HG03064 (cell line): ENCODE results near the gene ACSL6.

Experiments
- ATAC-seq: cut with Tn5 transposase; IDR thresholded peaks from one replicate; pipeline ENCODE4 v1.9.1; 2021; ENCODE audit warnings: low read depth; ENCODE audit not compliant: unreplicated experiment

ACSL6 gene

GRCh38 chr5:131984956-131985665 lies 26.3 kb downstream of the ACSL6 start:
- ATAC-seq: no peak

- no peak for ATAC-seq
Measured at GRCh38 chr5:131983244-131983771, 28.1 kb downstream of the ACSL6 start.

- ATAC-seq: no peak
Measured at GRCh38 chr5:131981516-131981915, 29.9 kb downstream of the ACSL6 start.

GRCh38 chr5:131980696-131981095 lies 30.8 kb downstream of the ACSL6 start:
- no peak for ATAC-seq

GRCh38 chr5:131979816-131980215 lies 31.6 kb downstream of the ACSL6 start:
- no peak for ATAC-seq

GRCh38 chr5:131977212-131977604 lies 34.2 kb downstream of the ACSL6 start:
- no peak for ATAC-seq

- ATAC-seq: no peak
Measured at GRCh38 chr5:131976414-131977211, 34.8 kb downstream of the ACSL6 start.

GRCh38 chr5:131974956-131975726 lies 36.3 kb downstream of the ACSL6 start:
- ATAC-seq: no peak

- ATAC-seq: no peak
Measured at GRCh38 chr5:131974622-131974955, 36.9 kb downstream of the ACSL6 start.

- ATAC-seq: no peak
Measured at GRCh38 chr5:131974016-131974415, 37.4 kb downstream of the ACSL6 start.

GRCh38 chr5:131973089-131973712 lies 38.3 kb downstream of the ACSL6 start:
- ATAC-seq: no peak

GRCh38 chr5:131968396-131968954 lies 43.0 kb downstream of the ACSL6 start:
- no peak for ATAC-seq

GRCh38 chr5:131966551-131966950 lies 44.9 kb downstream of the ACSL6 start:
- no peak for ATAC-seq

GRCh38 chr5:131965826-131966415 lies 45.5 kb downstream of the ACSL6 start:
- no peak for ATAC-seq

GRCh38 chr5:131959906-131960305 lies 51.6 kb downstream of the ACSL6 start:
- no peak for ATAC-seq

GRCh38 chr5:131959136-131959535 lies 52.3 kb downstream of the ACSL6 start:
- no peak for ATAC-seq

GRCh38 chr5:131957721-131958441 lies 53.6 kb downstream of the ACSL6 start:
- ATAC-seq: no peak

GRCh38 chr5:131953969-131954368 lies 57.5 kb downstream of the ACSL6 start:
- ATAC-seq: no peak

- ATAC-seq: no peak
Measured at GRCh38 chr5:131952301-131952857, 59.1 kb downstream of the ACSL6 start.
